ENCODE data around the gene DCAF5. TPM values are rescaled to one million over a fixed set of nuclear protein-coding genes. Genes with fewer than 3 reads are reported as not detected.
A peak's percentile ranks its signal among the peaks of the same experiment; 100 is the strongest.

Gene DCAF5

DNA sequence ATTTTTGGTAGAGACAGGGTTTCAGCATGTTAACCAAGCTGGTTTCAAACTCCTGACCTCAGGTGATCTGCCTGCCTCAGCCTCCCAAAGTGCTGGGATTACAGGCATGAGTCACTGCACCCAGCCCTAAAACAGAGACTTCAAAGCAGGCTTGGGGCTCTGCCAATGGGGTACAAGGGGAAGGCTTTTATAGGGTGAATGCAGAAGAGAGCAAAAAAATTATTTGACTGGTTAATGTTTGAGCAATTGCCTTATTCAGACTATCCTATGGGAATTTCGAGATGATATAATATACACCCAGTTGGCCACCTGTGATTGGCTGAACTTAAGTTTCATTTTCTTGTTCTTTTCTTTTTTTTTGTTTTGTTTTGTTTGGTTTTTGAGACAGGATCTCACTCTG, 142.3 kb downstream of the DCAF5 start:
- Histone ChIP-seq H3K9me3 (replicated peaks; ENCODE audit: low read length) (no peaks in the 10 kb centered on the region), H3K4me2 (ENCODE audit: low read length) (no peak overlapping the region), H3K4me1 (ENCODE audit: control insufficient read depth, insufficient read depth, low read length) (peaks cover 20% of the 10 kb centered on the region), H3K4me3 (ENCODE audit: low read length) (no peak overlapping the region), H3K36me3 (ENCODE audit: insufficient read depth, low read length) (no peaks in the 10 kb centered on the region), H3K9ac (ENCODE audit: low read depth, low read length) (no peak overlapping the region), H3K27me3 (ENCODE audit: control insufficient read depth, insufficient read depth, low read length) (no peaks in the 10 kb centered on the region)

DNA sequence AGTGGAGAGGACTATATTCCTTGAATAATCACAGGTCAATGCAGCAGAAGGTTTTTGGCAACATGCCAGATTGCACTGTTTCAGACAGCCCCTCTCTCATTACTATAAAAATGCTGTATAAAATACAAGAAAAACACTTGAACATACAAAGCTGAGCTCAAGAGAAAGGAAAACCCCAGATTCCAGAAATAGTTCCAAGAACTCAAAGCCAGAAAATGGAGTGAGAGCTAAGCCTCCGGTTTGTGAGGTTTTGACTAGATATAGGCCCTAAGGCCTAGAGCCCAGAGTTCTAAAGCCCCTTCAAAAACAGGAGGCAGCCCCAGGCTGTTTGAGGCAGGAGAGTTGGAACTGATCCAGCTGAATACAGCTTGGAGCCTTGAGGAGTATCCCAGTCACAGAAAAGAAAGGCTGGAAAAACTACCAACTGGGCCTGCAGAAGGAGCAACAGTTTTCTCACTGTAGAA, 144.5 kb downstream of the DCAF5 start:
- H3K36me3 ChIP-seq (ENCODE audit: insufficient read depth, low read length) = no peaks in the 10 kb centered on the region
- H3K4me3 ChIP-seq (ENCODE audit: low read length) = no peak overlapping the region
- no peak overlapping the region for H3K4me2 ChIP-seq (ENCODE audit: low read length)
- no peak overlapping the region for H3K9ac ChIP-seq (ENCODE audit: low read depth, low read length)
- H3K9me3 ChIP-seq (replicated peaks; ENCODE audit: low read length) = no peaks in the 10 kb centered on the region
- peaks cover 17% of the 10 kb centered on the region for H3K4me1 ChIP-seq (ENCODE audit: control insufficient read depth, insufficient read depth, low read length)
- no peaks in the 10 kb centered on the region for H3K27me3 ChIP-seq (ENCODE audit: control insufficient read depth, insufficient read depth, low read length)

DNA sequence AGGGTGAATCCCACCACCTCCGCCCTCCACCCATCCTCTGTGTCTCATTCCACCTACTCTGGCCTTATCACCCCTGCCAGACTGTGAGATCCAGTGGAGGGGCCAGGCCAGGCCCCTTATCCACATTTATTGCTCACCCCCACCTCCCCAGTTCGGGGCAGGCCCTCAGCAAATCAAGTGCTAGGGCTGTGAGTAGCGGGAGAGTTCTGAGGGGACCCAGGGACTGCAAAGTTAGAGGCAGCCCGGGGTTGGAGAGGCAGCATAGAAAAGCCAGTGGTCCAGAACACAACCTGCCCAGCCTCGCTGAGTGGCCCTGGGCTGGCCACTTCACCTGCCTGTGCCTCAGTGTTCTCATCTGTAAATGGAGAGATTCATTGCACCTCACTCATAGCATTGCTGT, 146.6 kb downstream of the DCAF5 start:
- Histone ChIP-seq H3K4me2 (ENCODE audit: low read length) (no peak overlapping the region), H3K4me1 (ENCODE audit: control insufficient read depth, insufficient read depth, low read length) (peaks cover 17% of the 10 kb centered on the region), H3K36me3 (ENCODE audit: insufficient read depth, low read length) (no peaks in the 10 kb centered on the region), H3K4me3 (ENCODE audit: low read length) (no peak overlapping the region), H3K27me3 (ENCODE audit: control insufficient read depth, insufficient read depth, low read length) (no peaks in the 10 kb centered on the region), H3K9ac (ENCODE audit: low read depth, low read length) (no peak overlapping the region), H3K9me3 (replicated peaks; ENCODE audit: low read length) (no peaks in the 10 kb centered on the region)

DNA sequence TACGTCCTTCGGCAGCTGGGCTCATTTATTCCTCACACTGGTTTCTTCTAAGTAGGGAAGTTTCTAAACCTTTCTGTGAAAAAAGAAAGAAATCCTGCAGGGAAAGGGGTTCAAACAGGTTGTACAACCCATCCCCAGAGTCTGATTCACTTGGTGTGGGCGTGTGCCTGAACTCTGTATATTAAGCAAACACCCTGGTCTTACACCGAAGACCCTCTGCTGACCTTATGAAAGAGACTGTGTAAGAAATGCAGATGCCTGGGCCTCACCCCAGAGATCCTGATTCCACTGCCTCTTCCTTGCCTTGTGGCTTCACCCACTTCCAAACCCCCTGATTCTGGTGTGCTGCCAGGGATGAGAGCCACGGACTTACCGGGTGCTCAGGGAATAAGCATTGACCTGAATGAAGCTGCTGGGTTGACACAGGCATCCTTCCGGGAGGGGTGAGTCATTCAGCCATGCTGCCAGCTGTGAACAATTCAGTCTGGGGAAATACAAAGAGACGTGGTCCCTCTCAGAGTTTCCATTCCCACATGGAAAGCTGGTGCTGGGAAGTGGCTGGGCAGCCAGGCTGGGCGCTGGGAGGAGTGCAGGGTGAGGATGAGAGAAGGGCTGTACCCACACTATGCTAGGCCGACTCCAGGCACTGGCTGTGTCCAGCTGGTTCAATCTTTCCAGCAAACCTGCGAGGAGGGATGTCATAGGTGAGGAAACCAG, 147.3 kb downstream of the DCAF5 start:
- Histone ChIP-seq H3K4me1 (ENCODE audit: control insufficient read depth, insufficient read depth, low read length) (peaks cover 17% of the 10 kb centered on the region), H3K36me3 (ENCODE audit: insufficient read depth, low read length) (no peaks in the 10 kb centered on the region), H3K4me3 (ENCODE audit: low read length) (no peak overlapping the region), H3K9ac (ENCODE audit: low read depth, low read length) (no peak overlapping the region), H3K4me2 (ENCODE audit: low read length) (peak overlapping the region; percentile 43), H3K27me3 (ENCODE audit: control insufficient read depth, insufficient read depth, low read length) (no peaks in the 10 kb centered on the region), H3K9me3 (replicated peaks; ENCODE audit: low read length) (no peaks in the 10 kb centered on the region)

DNA sequence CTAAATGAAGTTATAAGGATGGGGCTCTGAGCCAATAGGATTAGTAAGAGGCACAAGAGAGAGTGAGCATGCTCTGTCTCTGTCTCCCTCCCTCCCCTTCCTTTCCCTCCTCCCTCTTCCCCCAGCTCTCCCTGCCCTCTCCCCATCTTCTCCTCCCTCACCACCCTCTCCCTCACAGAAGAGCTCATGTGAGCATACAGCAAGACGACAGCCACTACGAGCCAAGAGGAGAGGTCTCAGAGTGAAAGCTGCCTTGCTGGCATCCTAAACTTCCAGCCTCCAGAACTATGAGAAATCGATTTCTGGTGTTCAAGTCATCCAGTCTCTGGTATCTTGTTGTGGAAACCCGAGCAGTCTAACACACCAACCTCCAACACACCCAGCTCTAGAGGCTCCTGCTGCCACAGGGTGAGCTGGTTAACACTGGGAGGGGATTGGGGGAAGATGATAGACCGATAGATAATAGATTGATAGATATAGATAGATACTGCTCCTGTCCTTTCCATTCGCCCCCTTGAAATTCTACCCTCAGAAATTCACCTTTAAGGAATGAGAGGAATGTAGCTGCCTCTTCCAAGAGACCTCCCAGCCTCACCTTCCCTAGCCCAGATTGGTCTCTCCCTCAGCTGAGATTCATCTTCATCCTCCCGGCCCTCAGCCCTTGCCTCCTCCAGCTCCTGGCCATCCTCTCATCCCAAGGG, 148.0 kb downstream of the DCAF5 start:
- H3K9me3 ChIP-seq (replicated peaks; ENCODE audit: low read length) = no peaks in the 10 kb centered on the region
- no peaks in the 10 kb centered on the region for H3K27me3 ChIP-seq (ENCODE audit: control insufficient read depth, insufficient read depth, low read length)
- no peak overlapping the region for H3K9ac ChIP-seq (ENCODE audit: low read depth, low read length)
- H3K36me3 ChIP-seq (ENCODE audit: insufficient read depth, low read length) = no peaks in the 10 kb centered on the region
- no peak overlapping the region for H3K4me3 ChIP-seq (ENCODE audit: low read length)
- peaks cover 17% of the 10 kb centered on the region for H3K4me1 ChIP-seq (ENCODE audit: control insufficient read depth, insufficient read depth, low read length)
- H3K4me2 ChIP-seq (ENCODE audit: low read length) = peak overlapping the region; percentile 43

DNA sequence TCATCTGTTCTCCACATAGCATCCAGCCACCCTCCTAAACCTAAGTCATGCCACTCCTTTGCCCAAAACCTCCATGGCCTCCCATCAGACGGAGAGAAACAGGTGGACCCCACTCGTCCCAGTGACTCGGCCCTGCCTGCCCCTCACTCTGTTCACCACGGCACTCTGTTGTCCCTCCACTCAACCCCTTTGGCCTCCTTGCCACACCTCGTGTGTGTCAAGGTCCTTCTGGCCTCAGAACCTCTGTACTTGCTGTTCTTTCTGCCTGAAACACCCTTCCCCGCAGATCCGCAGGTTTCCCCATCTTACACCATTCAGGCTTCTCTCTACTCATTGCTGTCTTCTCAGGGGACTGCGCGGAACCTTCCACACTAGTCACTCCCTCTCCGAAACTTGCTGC, 149.3 kb downstream of the DCAF5 start:
- Histone ChIP-seq H3K9me3 (replicated peaks; ENCODE audit: low read length) (no peaks in the 10 kb centered on the region), H3K36me3 (ENCODE audit: insufficient read depth, low read length) (no peaks in the 10 kb centered on the region), H3K4me1 (ENCODE audit: control insufficient read depth, insufficient read depth, low read length) (peaks cover 17% of the 10 kb centered on the region), H3K27me3 (ENCODE audit: control insufficient read depth, insufficient read depth, low read length) (no peaks in the 10 kb centered on the region), H3K4me3 (ENCODE audit: low read length) (no peak overlapping the region), H3K9ac (ENCODE audit: low read depth, low read length) (no peak overlapping the region), H3K4me2 (ENCODE audit: low read length) (no peak overlapping the region)

DNA sequence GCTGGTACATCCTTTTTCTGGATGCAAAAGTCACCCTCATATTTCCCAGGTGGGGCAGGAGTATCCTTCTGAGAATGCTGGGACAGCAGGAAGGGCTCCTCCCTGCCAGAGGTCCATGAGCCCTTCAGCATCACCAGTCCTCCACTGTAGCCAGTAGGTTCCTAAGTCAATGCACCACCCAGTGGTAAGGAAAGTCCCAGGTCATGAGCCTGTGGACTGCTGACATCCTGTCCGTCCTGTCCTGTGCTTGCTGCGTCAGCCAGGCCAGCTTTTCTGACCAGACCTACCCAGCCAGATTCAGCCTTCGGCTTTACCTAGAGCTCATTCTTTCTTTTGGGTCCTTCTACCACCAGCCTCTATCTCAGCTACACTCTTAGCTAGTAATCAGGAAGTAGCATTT, 150.8 kb downstream of the DCAF5 start:
- no peak overlapping the region for H3K4me3 ChIP-seq (ENCODE audit: low read length)
- H3K27me3 ChIP-seq (ENCODE audit: control insufficient read depth, insufficient read depth, low read length) = no peaks in the 10 kb centered on the region
- H3K9ac ChIP-seq (ENCODE audit: low read depth, low read length) = no peak overlapping the region
- H3K4me2 ChIP-seq (ENCODE audit: low read length) = no peak overlapping the region
- no peaks in the 10 kb centered on the region for H3K36me3 ChIP-seq (ENCODE audit: insufficient read depth, low read length)
- H3K9me3 ChIP-seq (replicated peaks; ENCODE audit: low read length) = no peaks in the 10 kb centered on the region
- H3K4me1 ChIP-seq (ENCODE audit: control insufficient read depth, insufficient read depth, low read length) = peaks cover 17% of the 10 kb centered on the region

DNA sequence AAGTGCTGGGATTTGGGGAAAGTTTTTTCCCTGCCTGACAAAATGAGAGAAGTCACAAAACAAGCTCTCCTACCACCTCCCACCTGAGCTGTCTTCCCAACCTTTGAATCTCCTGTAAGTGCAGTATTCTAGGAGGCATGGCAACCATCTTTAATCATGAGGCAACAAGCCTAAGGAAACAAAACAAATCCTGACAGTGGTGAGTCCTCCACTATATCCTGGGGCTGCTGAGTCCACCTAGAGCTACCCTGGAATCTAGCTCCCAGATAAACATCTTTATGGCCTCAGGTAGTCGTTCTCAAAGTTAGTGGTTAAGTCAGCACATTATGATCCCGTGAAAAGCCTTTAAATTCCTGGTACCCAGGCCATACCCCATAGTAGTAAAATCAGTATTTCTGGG, 151.5 kb downstream of the DCAF5 start:
- Histone ChIP-seq H3K4me1 (ENCODE audit: control insufficient read depth, insufficient read depth, low read length) (peaks cover 17% of the 10 kb centered on the region), H3K4me3 (ENCODE audit: low read length) (no peak overlapping the region), H3K9me3 (replicated peaks; ENCODE audit: low read length) (no peaks in the 10 kb centered on the region), H3K36me3 (ENCODE audit: insufficient read depth, low read length) (no peaks in the 10 kb centered on the region), H3K27me3 (ENCODE audit: control insufficient read depth, insufficient read depth, low read length) (no peaks in the 10 kb centered on the region), H3K4me2 (ENCODE audit: low read length) (no peak overlapping the region), H3K9ac (ENCODE audit: low read depth, low read length) (no peak overlapping the region)

Small RNAs within 50 kb of the gene (small RNA-seq; reads per million reads assigned to genes)
- gene RF00019 = not detected
- not detected for gene RPS29P1
